Endothelial cell of umbilical vein (primary cell): ENCODE results near the gene PRUNE2. TPM values are rescaled to one million over a fixed set of nuclear protein-coding genes. Genes with fewer than 3 reads are reported as not detected.

Source experiments
- BruUV-seq: library from RNA; stranded (reverse); fragments of 400-500 nt; replicated peaks from 2 replicates; lab custom pipeline; 2021; lab: Mats Ljungman, UMichigan
- CTCF ChIA-PET: fragments of 300-600, 350-600 bp; sonication (Branson Sonifier 250); formaldehyde crosslinking; loops from one replicate; lab custom pipeline; 2021; ENCODE audit warnings: antibody characterized with exemption, inconsistent platforms; lab: Charles Lee
- POLR2A ChIA-PET: fragments of 300-600, 350-600 bp; sonication (Branson Sonifier 250); formaldehyde crosslinking; loops from one replicate; lab custom pipeline; 2021; ENCODE audit warnings: antibody characterized with exemption, inconsistent platforms; lab: Charles Lee
- DNase-seq: peaks from one replicate; pipeline ENCODE4 v3.0.0-alpha.2; 2011; ENCODE audit warnings: low read depth, low spot score
- FAIRE-seq: peaks from 2 replicates; lab custom pipeline; 2011; peaks lifted over from hg19 to GRCh38; lab: Jason Lieb, UNC
- H2AFZ ChIP-seq: 2 replicates; pipeline ENCODE4 v1.6.0; 2012; ENCODE audit warnings: low read depth, low read length, control low read depth, inconsistent platforms
- H3K27ac ChIP-seq: 2 replicates; pipeline ENCODE4 v1.5.1; 2011; ENCODE audit warnings: low read depth, mild to moderate bottlenecking, control low read depth, low read length, moderate library complexity; ENCODE audit not compliant: insufficient read depth
- H3K27me3 ChIP-seq, 2 experiments: 2 replicates each; pipeline versions ENCODE4 v1.6.0 to v1.6.1; 2011; ENCODE audit warnings: low read length in 2 of 2, mixed read lengths in 1 of 2; ENCODE audit not compliant: control insufficient read depth in 2 of 2, insufficient read depth in 2 of 2
- H3K36me3 ChIP-seq, 2 experiments: 2 replicates in 1 of 2; 3 replicates in 1 of 2; pipeline ENCODE4 v1.5.1; 2011; ENCODE audit warnings: low read length in 2 of 2, mild to moderate bottlenecking in 1 of 2, moderate library complexity in 1 of 2; ENCODE audit not compliant: control insufficient read depth in 2 of 2, insufficient read depth in 2 of 2; ENCODE audit errors: extremely low read depth in 1 of 2
- H3K4me1 ChIP-seq: 3 replicates; pipeline ENCODE4 v1.5.1; 2011; ENCODE audit warnings: mild to moderate bottlenecking, low read length; ENCODE audit not compliant: control insufficient read depth, insufficient read depth; ENCODE audit errors: extremely low read depth
- H3K4me2 ChIP-seq: 2 replicates; pipeline ENCODE4 v1.6.1; 2011; ENCODE audit warnings: low read length, control low read depth, mixed read lengths; ENCODE audit not compliant: insufficient read depth
- H3K4me3 ChIP-seq, 3 experiments: fragments of 200-600 bp in 1 of 3; sonication (generic), shearing (Covaris generic) in 1 of 3; replicated peaks in 1 of 3; 2 replicates each; pipeline ENCODE4 v1.5.1; 2011 to 2016; ENCODE audit warnings: control low read depth in 3 of 3, low read length in 3 of 3, mild to moderate bottlenecking in 2 of 3, inconsistent platforms in 1 of 3, low read depth in 1 of 3, moderate library complexity in 1 of 3; ENCODE audit not compliant: insufficient read depth in 1 of 3
- H3K79me2 ChIP-seq: 2 replicates; pipeline ENCODE4 v1.6.0; 2012; ENCODE audit warnings: low read length, inconsistent platforms; ENCODE audit not compliant: control insufficient read depth, insufficient read depth
- H3K9ac ChIP-seq: replicated peaks from 2 replicates; pipeline ENCODE3; 2011; ENCODE audit warnings: low read length, control low read depth; ENCODE audit not compliant: insufficient read depth; ENCODE audit errors: extremely low read depth
- H3K9me1 ChIP-seq: replicated peaks from 3 replicates; pipeline ENCODE4 v1.6.0; 2011; ENCODE audit warnings: mild to moderate bottlenecking, low read length; ENCODE audit not compliant: control insufficient read depth, insufficient read depth; ENCODE audit errors: extremely low read depth
- H3K9me3 ChIP-seq: replicated peaks from 2 replicates; pipeline ENCODE4 v1.5.1; 2012; ENCODE audit warnings: low read length, inconsistent platforms; ENCODE audit not compliant: control insufficient read depth, insufficient read depth
- H4K20me1 ChIP-seq: replicated peaks from 2 replicates; pipeline ENCODE3; 2011; ENCODE audit warnings: mild to moderate bottlenecking, low read length; ENCODE audit not compliant: control insufficient read depth, insufficient read depth; ENCODE audit errors: extremely low read depth
- EZH2 ChIP-seq: IDR thresholded peaks from 2 replicates; pipeline ENCODE4 v1.6.1; 2012; ENCODE audit warnings: borderline replicate concordance, low read depth, mild to moderate bottlenecking, moderate library complexity, low read length, inconsistent platforms; ENCODE audit not compliant: severe bottlenecking
- FOS ChIP-seq: IDR thresholded peaks from 2 replicates; pipeline ENCODE4 v1.6.1; 2011; ENCODE audit warnings: mild to moderate bottlenecking, low read length, moderate library complexity, borderline replicate concordance; ENCODE audit not compliant: insufficient read depth
- JUN ChIP-seq: IDR thresholded peaks from 2 replicates; pipeline ENCODE4 v1.6.1; 2011; ENCODE audit warnings: borderline replicate concordance, low read depth; ENCODE audit not compliant: insufficient read length, insufficient read depth
- MAX ChIP-seq: IDR thresholded peaks from 2 replicates; pipeline ENCODE4 v1.6.1; 2011; ENCODE audit not compliant: insufficient read depth, insufficient read length
- POLR2A ChIP-seq: IDR thresholded peaks from 2 replicates; pipeline ENCODE4 v1.6.1; 2012; ENCODE audit warnings: low read depth, mild to moderate bottlenecking, control low read depth, low read length
- POLR2AphosphoS5 ChIP-seq: IDR thresholded peaks from 2 replicates; pipeline ENCODE4 v1.6.1; 2012; ENCODE audit warnings: low read depth, mild to moderate bottlenecking, control low read depth, low read length, moderate library complexity; ENCODE audit not compliant: insufficient read depth
- dilution Hi-C: fragments of 300-500 bp; cut with MboI; formaldehyde crosslinking; loops from one replicate; pipeline ENCODE4 v1.15.0; 2019; ENCODE audit warnings: low sequenced_read_pairs; ENCODE audit not compliant: extremely low pct_ligation_motif_present
- intact Hi-C: fragments of 100-400 bp; cut with micrococcal nuclease; formaldehyde crosslinking; loops from one replicate; pipeline ENCODE4 v1.10.0; 2022
- polyA plus RNA-seq, 4 experiments: library from polyadenylated mRNA; depleted of rRNA in 3 of 4; stranded (reverse) in 3 of 4; unstranded in 1 of 4; fragments of >200 nt; gene quantifications; 2 replicates each; pipeline versions ENCODE4 v1.2.1 to v1.2.3, GENCODE V29; 2011 to 2012; ENCODE audit warnings: missing spikeins in 1 of 4
- total RNA-seq: library from RNA; stranded (reverse); gene quantifications from 2 replicates; pipeline ENCODE4 v1.2.3, GENCODE V29; 2021
- TF ChIP-seq, protein P1 (sequence below), 2 donors: IDR thresholded peaks; 1 replicate in 1 of 2; 2 replicates in 1 of 2; pipeline ENCODE4 v1.5.1; 2011; ENCODE audit warnings: low read length in 2 of 2, mild to moderate bottlenecking in 2 of 2, moderate library complexity in 2 of 2, control low read depth in 1 of 2, inconsistent platforms in 1 of 2, low read depth in 1 of 2; ENCODE audit not compliant: insufficient read depth in 1 of 2; ENCODE audit errors: extremely low read depth in 1 of 2

Gene PRUNE2
- total and polyA plus RNA-seq, 2 donors (not counting 3 experiments of a cell fraction or from before 2014, with no cell fraction given) = 15.8 to 21.7 TPM

DNA sequence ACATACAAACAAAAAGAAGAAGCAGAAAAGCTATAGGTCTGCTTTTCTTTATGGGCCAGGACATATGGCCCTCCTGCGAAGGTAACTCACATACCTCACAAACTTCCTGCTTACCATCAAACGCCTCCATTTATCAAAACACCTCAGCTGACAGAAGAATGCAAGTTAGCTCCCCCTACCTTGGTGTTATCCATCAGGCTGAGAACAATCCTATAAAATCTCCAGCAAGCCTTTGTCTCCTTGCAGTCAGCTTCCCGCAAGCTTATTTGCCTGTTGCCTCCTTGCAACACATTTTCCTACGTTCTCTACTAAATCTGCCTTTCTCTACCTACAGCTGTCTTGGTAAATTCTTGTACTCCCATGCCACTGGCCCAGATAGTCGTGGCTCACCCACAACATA lies 164.4 kb downstream of the PRUNE2 start:
- Histone ChIP-seq H3K9ac (no peak overlapping the region), H3K79me2 (no peaks in the 10 kb centered on the region), H3K4me1 (no peaks in the 10 kb centered on the region), H3K4me2 (no peak overlapping the region), H3K9me3 (no peaks in the 10 kb centered on the region), H4K20me1 (no peaks in the 10 kb centered on the region), H3K9me1 (no peaks in the 10 kb centered on the region), H3K27me3 (peaks cover 5 to 10% of the 10 kb centered on the region in 2 experiments), H3K27ac (no peak overlapping the region), H3K36me3 (no peaks in the 10 kb centered on the region), H3K4me3 (no peak overlapping the region), H2AFZ (no peak overlapping the region)
- intact Hi-C loops (no loop called here), dilution Hi-C loops (no loop called here)
- ChIA-PET CTCF (no interaction called here), POLR2A (no interaction called here)
- TF ChIP-seq JUN (no peak), POLR2A (no peak), EZH2 (no peak)
- TF ChIP-seq, protein P1, sequence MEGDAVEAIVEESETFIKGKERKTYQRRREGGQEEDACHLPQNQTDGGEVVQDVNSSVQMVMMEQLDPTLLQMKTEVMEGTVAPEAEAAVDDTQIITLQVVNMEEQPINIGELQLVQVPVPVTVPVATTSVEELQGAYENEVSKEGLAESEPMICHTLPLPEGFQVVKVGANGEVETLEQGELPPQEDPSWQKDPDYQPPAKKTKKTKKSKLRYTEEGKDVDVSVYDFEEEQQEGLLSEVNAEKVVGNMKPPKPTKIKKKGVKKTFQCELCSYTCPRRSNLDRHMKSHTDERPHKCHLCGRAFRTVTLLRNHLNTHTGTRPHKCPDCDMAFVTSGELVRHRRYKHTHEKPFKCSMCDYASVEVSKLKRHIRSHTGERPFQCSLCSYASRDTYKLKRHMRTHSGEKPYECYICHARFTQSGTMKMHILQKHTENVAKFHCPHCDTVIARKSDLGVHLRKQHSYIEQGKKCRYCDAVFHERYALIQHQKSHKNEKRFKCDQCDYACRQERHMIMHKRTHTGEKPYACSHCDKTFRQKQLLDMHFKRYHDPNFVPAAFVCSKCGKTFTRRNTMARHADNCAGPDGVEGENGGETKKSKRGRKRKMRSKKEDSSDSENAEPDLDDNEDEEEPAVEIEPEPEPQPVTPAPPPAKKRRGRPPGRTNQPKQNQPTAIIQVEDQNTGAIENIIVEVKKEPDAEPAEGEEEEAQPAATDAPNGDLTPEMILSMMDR (IDR thresholded peaks at IDR 0.05; ENCODE audit: extremely low read depth in 1 of 2, insufficient read depth in 1 of 2, low read depth in 1 of 2, low read length in 2 of 2) = no peak
- no peak for DNase-seq
- FAIRE-seq = no peak
- BruUV-seq = no TSS peak

- no peaks in the 10 kb centered on the region for H3K79me2 ChIP-seq
- no peak overlapping the region for H3K27ac ChIP-seq
- TF ChIP-seq EZH2 = no peak
- no peak for TF ChIP-seq POLR2A
- TF ChIP-seq, protein P1 (IDR thresholded peaks at IDR 0.05; ENCODE audit: extremely low read depth in 1 of 2, insufficient read depth in 1 of 2, low read depth in 1 of 2, low read length in 2 of 2) = no peak
- TF ChIP-seq MAX = no peak
- no peak for TF ChIP-seq FOS
- no peak for TF ChIP-seq POLR2AphosphoS5
- FAIRE-seq (no peak), DNase-seq (no peak)
- POLR2A ChIA-PET = no interaction called here
- no peak overlapping the region for H3K4me3 ChIP-seq
- H3K27me3 ChIP-seq = peaks cover 5 to 18% of the 10 kb centered on the region in 2 experiments
- no peak overlapping the region for H2AFZ ChIP-seq
- H3K9me3 ChIP-seq = no peaks in the 10 kb centered on the region
- dilution Hi-C loops (no loop called here), intact Hi-C loops (no loop called here)
- no peaks in the 10 kb centered on the region for H3K4me1 ChIP-seq
- no peaks in the 10 kb centered on the region for H4K20me1 ChIP-seq
- no peaks in the 10 kb centered on the region for H3K9me1 ChIP-seq
- no peaks in the 10 kb centered on the region for H3K36me3 ChIP-seq
- no TSS peak for BruUV-seq
- no peak overlapping the region for H3K4me2 ChIP-seq
- H3K9ac ChIP-seq = no peak overlapping the region
- CTCF ChIA-PET = interaction anchor here (1.0 kb wide), 1 partner anchor 72 kb away, joined by 3 read pairs; no protein-coding TSS in a partner anchor
These were observed 167.5 kb downstream of the PRUNE2 start for GRCh38 chr9:76738402-76738801.
